Right kidney (tissue), 1 donor: Measurements from ENCODE around the gene OTOP2.

Experiments
- DNase-seq: peaks from one replicate; pipeline ENCODE4 v3.0.0-alpha.2; 2016

Gene OTOP2

GRCh38 chr17:74923538-74924249, 379 bp upstream of the OTOP2 start:
- peak; percentile 53 for DNase-seq

- DNase-seq, result no peak
Measured at GRCh38 chr17:74925242-74925641, 1.2 kb downstream of the OTOP2 start.

GRCh38 chr17:74928786-74929185, 4.7 kb downstream of the OTOP2 start:
- DNase-seq, result no peak

- no peak for DNase-seq
Measured at GRCh38 chr17:74930535-74931036, 6.5 kb downstream of the OTOP2 start.

GRCh38 chr17:74935048-74935447, 11.0 kb downstream of the OTOP2 start:
- no peak for DNase-seq

GRCh38 chr17:74935585-74936469, 11.8 kb downstream of the OTOP2 start, which contains the start of gene OTOP3:
Gene OTOP3 (plus strand): TSS chr17:74935898. CDS start chr17:74935922, 24 bp downstream.
- DNase-seq, result peak; percentile 34

- no peak for DNase-seq
Measured at GRCh38 chr17:74936470-74936799, 12.4 kb downstream of the OTOP2 start.

GRCh38 chr17:74937064-74938051, 13.3 kb downstream of the OTOP2 start:
- DNase-seq, result peak; percentile 26

GRCh38 chr17:74938194-74938950, 14.3 kb downstream of the OTOP2 start:
- DNase-seq, result no peak

- no peak for DNase-seq
Measured at GRCh38 chr17:74939534-74939933, 15.5 kb downstream of the OTOP2 start.

GRCh38 chr17:74941128-74941725, 17.2 kb downstream of the OTOP2 start:
- DNase-seq, result no peak

GRCh38 chr17:74943808-74944522, 19.9 kb downstream of the OTOP2 start:
- no peak for DNase-seq

GRCh38 chr17:74945543-74945942, 21.5 kb downstream of the OTOP2 start:
- no peak for DNase-seq

GRCh38 chr17:74946641-74947040, 22.6 kb downstream of the OTOP2 start:
- no peak for DNase-seq

GRCh38 chr17:74947041-74947754, 23.1 kb downstream of the OTOP2 start:
- no peak for DNase-seq

- DNase-seq, result no peak
Measured at GRCh38 chr17:74949455-74950115, 25.5 kb downstream of the OTOP2 start.

- no peak for DNase-seq
Measured at GRCh38 chr17:74950207-74950606, 26.1 kb downstream of the OTOP2 start.

- no peak for DNase-seq
Measured at GRCh38 chr17:74951065-74951464, 27.0 kb downstream of the OTOP2 start.
